Measurements from ENCODE around the gene BRINP3. TPM values are rescaled to one million over a fixed set of nuclear protein-coding genes. Genes with fewer than 3 reads are reported as not detected.

BRINP3 gene
- total RNA-seq, 1 donor from 2014 or later: not detected

- DNase-seq: no peak
- ChIA-PET CTCF (no interaction called here), POLR2A (no interaction called here)
- Mint-ChIP-seq H3K27ac (no peak overlapping the region), H3K4me1 (no peaks in the 10 kb centered on the region), H3K36me3 (ENCODE audit: low read depth) (no peaks in the 10 kb centered on the region), H3K4me3 (no peak overlapping the region), H3K27me3 (no peaks in the 10 kb centered on the region), H3K9me3 (peaks cover 5% of the 10 kb centered on the region)
- ATAC-seq (ENCODE audit: low read depth): no peak
- intact Hi-C loops (cut with micrococcal nuclease): no loop called here
- no peak for TF ChIP-seq CTCF (IDR thresholded peaks at IDR 0.05)
Observed at GRCh38 chr1:190296453-190296852, 181.2 kb downstream of the BRINP3 start.

- intact Hi-C loops (cut with micrococcal nuclease): no loop called here
- Mint-ChIP-seq H3K27ac (no peak overlapping the region), H3K9me3 (peaks cover 4% of the 10 kb centered on the region), H3K36me3 (ENCODE audit: low read depth) (no peaks in the 10 kb centered on the region), H3K4me3 (no peak overlapping the region), H3K4me1 (no peaks in the 10 kb centered on the region), H3K27me3 (no peaks in the 10 kb centered on the region)
- no peak for DNase-seq
- ChIA-PET POLR2A (no interaction called here), CTCF (no interaction called here)
- no peak for ATAC-seq (ENCODE audit: low read depth)
- no peak for TF ChIP-seq CTCF (IDR thresholded peaks at IDR 0.05)
Observed at GRCh38 chr1:190289897-190290296, 187.8 kb downstream of the BRINP3 start.

GRCh38 chr1:190286111-190286510 is 191.6 kb downstream of the BRINP3 start:
- no peaks in the 10 kb centered on the region for H3K27me3 Mint-ChIP-seq
- no peaks in the 10 kb centered on the region for H3K4me1 Mint-ChIP-seq
- ChIA-PET CTCF (no interaction called here), POLR2A (no interaction called here)
- peaks cover 2% of the 10 kb centered on the region for H3K9me3 Mint-ChIP-seq
- H3K27ac Mint-ChIP-seq: no peak overlapping the region
- intact Hi-C loops (cut with micrococcal nuclease): no loop called here
- TF ChIP-seq CTCF (IDR thresholded peaks at IDR 0.05): no peak
- no peaks in the 10 kb centered on the region for H3K36me3 Mint-ChIP-seq (ENCODE audit: low read depth)
- H3K4me3 Mint-ChIP-seq: no peak overlapping the region
- ATAC-seq (ENCODE audit: low read depth) (no peak), DNase-seq (no peak)

DNA sequence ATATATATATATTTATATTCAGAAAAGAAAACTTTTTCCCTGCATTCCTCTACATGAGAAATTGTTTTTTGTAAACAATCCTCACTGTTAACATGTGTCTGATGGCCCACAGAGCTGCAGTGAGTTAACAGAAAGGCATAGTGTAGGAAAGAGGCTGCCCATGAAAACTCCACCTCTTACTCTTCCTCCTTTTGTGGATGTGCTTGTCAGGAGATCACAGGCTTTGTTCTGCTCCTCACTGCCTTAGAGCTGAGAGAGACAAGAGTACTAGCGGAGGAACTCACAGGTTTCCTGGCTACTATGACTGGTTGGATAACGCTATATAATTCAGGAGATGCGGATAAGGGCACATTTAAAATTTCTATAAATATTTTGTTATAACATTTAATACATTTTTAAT is 200.6 kb downstream of the BRINP3 start:
- no peak for TF ChIP-seq CTCF (IDR thresholded peaks at IDR 0.05)
- intact Hi-C loops (cut with micrococcal nuclease): no loop called here
- Mint-ChIP-seq H3K4me1 (no peaks in the 10 kb centered on the region), H3K27ac (no peak overlapping the region), H3K36me3 (ENCODE audit: low read depth) (no peaks in the 10 kb centered on the region), H3K4me3 (no peak overlapping the region), H3K27me3 (no peaks in the 10 kb centered on the region), H3K9me3 (no peaks in the 10 kb centered on the region)
- CTCF ChIA-PET: no interaction called here
- no peak for ATAC-seq (ENCODE audit: low read depth)
- POLR2A ChIA-PET: no interaction called here
- DNase-seq: no peak

- ATAC-seq (ENCODE audit: low read depth) (no peak), DNase-seq (no peak)
- Mint-ChIP-seq H3K4me1 (no peaks in the 10 kb centered on the region), H3K27me3 (no peaks in the 10 kb centered on the region), H3K4me3 (no peak overlapping the region), H3K36me3 (ENCODE audit: low read depth) (no peaks in the 10 kb centered on the region), H3K27ac (no peak overlapping the region), H3K9me3 (no peaks in the 10 kb centered on the region)
- CTCF ChIA-PET: no interaction called here
- TF ChIP-seq CTCF (IDR thresholded peaks at IDR 0.05): no peak
- intact Hi-C loops (cut with micrococcal nuclease): no loop called here
- POLR2A ChIA-PET: no interaction called here
Observed at GRCh38 chr1:190274721-190275120, 202.9 kb downstream of the BRINP3 start.
